Subcutaneous abdominal adipose tissue (tissue), 5 donors: Measurements from ENCODE around the gene DGAT2L6.

Experiments
- H3K27ac ChIP-seq: one replicate; pipeline ENCODE4 v1.7.0; 2013; ENCODE audit warnings: low read depth, mild to moderate bottlenecking, inconsistent platforms, low read length, moderate library complexity
- H3K27me3 ChIP-seq, 5 donors: one replicate each; pipeline ENCODE4 v1.7.0; 2013; ENCODE audit warnings: low read length in 5 of 5, inconsistent platforms in 1 of 5; ENCODE audit not compliant: control insufficient read depth in 5 of 5, insufficient read depth in 4 of 5
- H3K36me3 ChIP-seq, 5 donors: one replicate each; pipeline ENCODE4 v1.7.0; 2013; ENCODE audit warnings: low read length in 5 of 5; ENCODE audit not compliant: control insufficient read depth in 5 of 5, insufficient read depth in 5 of 5
- H3K4me1 ChIP-seq, 5 donors: one replicate each; pipeline ENCODE4 v1.7.0; 2013; ENCODE audit warnings: low read length in 5 of 5, mild to moderate bottlenecking in 3 of 5, moderate library complexity in 1 of 5; ENCODE audit not compliant: control insufficient read depth in 5 of 5, insufficient read depth in 5 of 5
- H3K4me3 ChIP-seq, 5 donors: one replicate each; pipeline ENCODE4 v1.7.0; 2013; ENCODE audit warnings: low read length in 5 of 5, low read depth in 1 of 5
- H3K9ac ChIP-seq, 5 donors: one replicate each; pipeline ENCODE4 v1.7.0; 2013; ENCODE audit warnings: low read length in 5 of 5, mild to moderate bottlenecking in 4 of 5, moderate library complexity in 3 of 5
- H3K9me3 ChIP-seq, 5 donors: one replicate each; pipeline ENCODE4 v1.7.0; 2013; ENCODE audit warnings: low read length in 5 of 5; ENCODE audit not compliant: control insufficient read depth in 5 of 5
- donor health status: healthy.
- donor health status: healthy.
- donor health status: healthy.
- donor health status: healthy.
- donor health status: healthy.

The DGAT2L6 gene

GRCh38 chrX:70176938-70177533, at the start of gene DGAT2L6:
Gene DGAT2L6 (plus strand): TSS chrX:70177483. CDS start chrX:70177583, 100 bp downstream.
- Histone ChIP-seq H3K36me3 (no peaks in the 10 kb centered on the region), H3K9me3 (no peaks in the 10 kb centered on the region), H3K27me3 (peaks cover 0 to 14% (median 7%) of the 10 kb centered on the region in 5 donors), H3K4me3 (no peak within 1 kb of the TSS), H3K4me1 (peaks cover 0 to 11% (median 0%) of the 10 kb centered on the region in 5 donors), H3K9ac (no peak within 1 kb of the TSS), H3K27ac (no peak within 1 kb of the TSS)

- Histone ChIP-seq H3K36me3 (no peaks in the 10 kb centered on the region), H3K9ac (no peak overlapping the region), H3K4me3 (no peak overlapping the region), H3K9me3 (no peaks in the 10 kb centered on the region), H3K4me1 (peaks cover 0 to 5% (median 0%) of the 10 kb centered on the region in 5 donors), H3K27ac (no peak overlapping the region), H3K27me3 (peaks cover 3 to 10% (median 5%) of the 10 kb centered on the region in 5 donors)
Measured at GRCh38 chrX:70128071-70128470, 49.2 kb upstream of the DGAT2L6 start.

DNA sequence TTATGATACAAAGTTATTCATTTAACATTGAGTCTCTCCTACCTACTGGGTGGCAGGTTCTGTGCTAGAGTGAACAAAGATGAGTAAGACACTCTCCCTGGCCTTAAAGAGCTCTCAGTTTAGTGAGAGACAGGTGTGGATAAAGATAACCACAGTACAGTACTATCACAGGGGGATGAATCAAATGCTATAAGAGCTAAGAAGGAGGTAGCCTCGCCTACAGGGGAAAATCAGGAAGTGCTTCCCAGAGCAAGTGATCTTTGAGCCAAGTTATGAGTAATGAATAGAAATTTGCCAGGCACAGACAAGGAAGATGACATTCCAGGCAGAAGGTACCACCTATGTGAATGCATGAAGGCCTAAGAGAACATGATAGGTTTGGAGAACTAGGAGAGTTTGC, 47.5 kb upstream of the DGAT2L6 start:
- Histone ChIP-seq H3K4me1 (peaks cover 0 to 17% (median 8%) of the 10 kb centered on the region in 5 donors), H3K9ac (no peak overlapping the region), H3K9me3 (peaks cover 0 to 5% (median 3%) of the 10 kb centered on the region in 5 donors), H3K36me3 (peaks cover 0 to under 1% (median 0%) of the 10 kb centered on the region in 5 donors), H3K27me3 (peaks cover 3 to 10% (median 5%) of the 10 kb centered on the region in 5 donors), H3K4me3 (no peak overlapping the region), H3K27ac (no peak overlapping the region)

GRCh38 chrX:70132224-70132623, 45.1 kb upstream of the DGAT2L6 start:
- H3K27ac ChIP-seq, result no peak overlapping the region
- peaks cover 0 to 19% (median 15%) of the 10 kb centered on the region in 5 donors for H3K4me1 ChIP-seq
- peaks cover 0 to 5% (median 0%) of the 10 kb centered on the region in 5 donors for H3K36me3 ChIP-seq
- H3K9ac ChIP-seq, result no peak overlapping the region
- H3K4me3 ChIP-seq, result no peak overlapping the region
- peaks cover 3 to 13% (median 5%) of the 10 kb centered on the region in 5 donors for H3K27me3 ChIP-seq
- peaks cover 0 to 5% (median 3%) of the 10 kb centered on the region in 5 donors for H3K9me3 ChIP-seq

DNA sequence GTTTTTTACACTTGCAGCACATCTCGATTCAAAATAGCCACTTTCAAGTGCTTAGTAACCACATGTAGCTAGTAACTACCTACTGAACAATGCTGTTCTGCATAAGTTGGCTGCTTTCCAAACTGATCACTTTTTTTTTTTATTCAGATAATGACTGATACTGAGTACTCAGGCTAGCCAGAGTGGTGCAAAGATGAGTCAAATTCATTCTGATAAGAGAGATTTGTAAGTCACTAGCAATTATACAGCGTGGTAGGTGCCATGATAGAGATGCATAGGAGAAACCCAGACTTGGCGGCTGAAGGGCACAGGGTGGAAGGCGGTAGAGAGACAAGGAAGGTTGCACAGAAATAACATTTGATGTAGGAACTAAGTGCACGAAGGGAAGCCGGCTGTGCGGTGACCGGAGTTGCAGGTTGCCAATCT, 44.4 kb upstream of the DGAT2L6 start:
- peaks cover under 1 to 13% (median 3%) of the 10 kb centered on the region in 5 donors for H3K27me3 ChIP-seq

DNA sequence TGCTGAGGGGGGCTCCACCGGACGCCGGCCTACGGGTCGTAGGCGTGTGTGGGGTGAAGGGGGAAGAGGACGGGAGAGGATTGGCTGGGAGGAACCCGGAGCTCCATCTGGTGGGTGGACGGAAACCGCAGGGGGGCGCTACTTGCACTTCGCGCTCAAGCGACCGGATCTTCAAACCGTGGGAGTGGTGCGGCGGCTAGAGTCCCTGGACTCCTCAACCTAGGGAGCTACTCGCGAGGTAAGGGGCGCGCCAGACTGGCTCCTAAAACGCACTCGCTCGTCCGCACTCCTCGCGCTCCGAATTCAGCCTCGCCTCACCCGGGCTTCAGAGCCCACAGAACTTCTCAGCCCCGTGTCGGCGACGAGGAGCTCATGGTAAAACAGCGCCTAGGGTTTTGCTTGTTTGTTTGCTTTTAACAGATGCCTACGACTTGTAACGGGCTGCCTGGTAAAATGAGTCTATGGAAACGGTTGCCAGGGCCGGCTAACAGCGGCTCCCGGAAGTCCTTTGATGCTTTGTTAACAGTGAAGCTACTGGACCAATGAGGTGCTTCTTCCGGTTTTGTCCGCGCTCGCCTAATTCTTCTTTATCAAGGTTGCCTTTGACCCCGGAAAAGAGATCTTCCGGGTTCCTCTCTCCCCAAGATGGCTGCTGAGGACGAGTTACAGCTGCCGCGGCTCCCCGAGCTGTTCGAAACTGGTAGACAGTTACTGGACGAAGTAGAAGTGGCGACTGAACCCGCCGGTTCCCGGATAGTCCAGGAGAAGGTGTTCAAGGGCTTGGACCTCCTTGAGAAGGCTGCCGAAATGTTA, 43.8 kb upstream of the DGAT2L6 start, which contains the start of gene IGBP1:
Gene IGBP1, plus strand, starts transcription at position 145 of the 813 bp plus-strand sequence. Its CDS starts 501 bp downstream, at position 646.
- peaks cover 0 to 19% (median 15%) of the 10 kb centered on the region in 5 donors for H3K4me1 ChIP-seq
- H3K27me3 ChIP-seq, result peaks cover 0 to 9% (median 0%) of the 10 kb centered on the region in 5 donors
- peaks cover 0 to 5% (median 0%) of the 10 kb centered on the region in 5 donors for H3K36me3 ChIP-seq
- peaks cover 0 to 5% (median 3%) of the 10 kb centered on the region in 5 donors for H3K9me3 ChIP-seq
- H3K9ac ChIP-seq, result peak within 1 kb of the TSS; percentile 60 to 84 (median 74)
- H3K27ac ChIP-seq, result peak within 1 kb of the TSS; percentile 69
- H3K4me3 ChIP-seq, result peak within 1 kb of the TSS; percentile 83 to 95 (median 92)

More for the DNA sequence above, 44.4 kb upstream of the DGAT2L6 start:
- Histone ChIP-seq H3K4me3 (peak overlapping the region; percentile 83 to 95 (median 92)), H3K9ac (peak overlapping the region in 3 of 5 donors; percentile 65 to 75 (median 65)), H3K4me1 (peaks cover 0 to 19% (median 15%) of the 10 kb centered on the region in 5 donors), H3K27ac (peak overlapping the region; percentile 69), H3K36me3 (peaks cover 0 to 5% (median 0%) of the 10 kb centered on the region in 5 donors), H3K9me3 (peaks cover 0 to 5% (median 3%) of the 10 kb centered on the region in 5 donors)

GRCh38 chrX:70134116-70134477, 43.2 kb upstream of the DGAT2L6 start:
- peaks cover 0 to 19% (median 15%) of the 10 kb centered on the region in 5 donors for H3K4me1 ChIP-seq
- peaks cover 0 to 5% (median 3%) of the 10 kb centered on the region in 5 donors for H3K9me3 ChIP-seq
- peak overlapping the region; percentile 69 for H3K27ac ChIP-seq
- peaks cover 0 to 9% (median 0%) of the 10 kb centered on the region in 5 donors for H3K27me3 ChIP-seq
- peak overlapping the region; percentile 83 to 95 (median 92) for H3K4me3 ChIP-seq
- H3K36me3 ChIP-seq, result peaks cover 0 to 5% (median 0%) of the 10 kb centered on the region in 5 donors
- H3K9ac ChIP-seq, result peak overlapping the region; percentile 60 to 84 (median 74)

- Histone ChIP-seq H3K27ac (no peak overlapping the region), H3K9me3 (peaks cover 0 to 5% (median 3%) of the 10 kb centered on the region in 5 donors), H3K9ac (no peak overlapping the region), H3K4me3 (no peak overlapping the region), H3K27me3 (peaks cover 0 to 3% (median 0%) of the 10 kb centered on the region in 5 donors), H3K4me1 (peaks cover 0 to 15% (median 13%) of the 10 kb centered on the region in 5 donors), H3K36me3 (peaks cover 0 to 5% (median 0%) of the 10 kb centered on the region in 5 donors)
Measured at GRCh38 chrX:70138622-70139021, 38.7 kb upstream of the DGAT2L6 start.

- Histone ChIP-seq H3K4me1 (peaks cover 0 to 8% (median 5%) of the 10 kb centered on the region in 5 donors), H3K27ac (no peak overlapping the region), H3K9me3 (peaks cover 0 to 2% (median 0%) of the 10 kb centered on the region in 5 donors), H3K36me3 (peaks cover 0 to 5% (median 0%) of the 10 kb centered on the region in 5 donors), H3K9ac (no peak overlapping the region), H3K4me3 (no peak overlapping the region), H3K27me3 (peaks cover 0 to 3% (median 0%) of the 10 kb centered on the region in 5 donors)
Measured at GRCh38 chrX:70139736-70140135, 37.5 kb upstream of the DGAT2L6 start.
